Glutamatergic neuron (in vitro differentiated cells): Measurements from ENCODE around the gene LEF1. TPM values are rescaled to one million over a fixed set of nuclear protein-coding genes. Genes with fewer than 3 reads are reported as not detected.

Experiments
- DNase-seq: peaks from one replicate; pipeline ENCODE4 v3.0.0; 2022
- H3K27ac Mint-ChIP-seq: one replicate; pipeline ENCODE4 v1.8.0; 2020; ENCODE audit warnings: mild to moderate bottlenecking, mixed read lengths, inconsistent platforms; ENCODE audit not compliant: unreplicated experiment
- H3K27me3 Mint-ChIP-seq: one replicate; pipeline ENCODE4 v1.8.0; 2020; ENCODE audit warnings: mild to moderate bottlenecking, moderate library complexity, mixed read lengths, inconsistent platforms; ENCODE audit not compliant: unreplicated experiment
- H3K36me3 Mint-ChIP-seq: one replicate; pipeline ENCODE4 v1.8.0; 2020; ENCODE audit warnings: mild to moderate bottlenecking, mixed read lengths, inconsistent platforms; ENCODE audit not compliant: unreplicated experiment
- H3K4me1 Mint-ChIP-seq: one replicate; pipeline ENCODE4 v1.8.0; 2020; ENCODE audit warnings: mild to moderate bottlenecking, low read depth, mixed read lengths, inconsistent platforms; ENCODE audit not compliant: unreplicated experiment
- H3K4me3 Mint-ChIP-seq: one replicate; pipeline ENCODE4 v1.8.0; 2020; ENCODE audit warnings: mild to moderate bottlenecking, mixed read lengths, inconsistent platforms; ENCODE audit not compliant: unreplicated experiment
- H3K9me3 Mint-ChIP-seq: one replicate; pipeline ENCODE4 v1.8.0; 2020; ENCODE audit warnings: mild to moderate bottlenecking, moderate library complexity, mixed read lengths, inconsistent platforms; ENCODE audit not compliant: unreplicated experiment
- total RNA-seq: library from RNA; stranded (reverse); fragmentation: NEBNext Ultra II Directional; extraction: Animal tissue kit (Norgen Biotek cat#: 25700); gene quantifications from one replicate; pipeline ENCODE4 v1.2.1, GENCODE V29; 2021; ENCODE audit not compliant: unreplicated experiment
- TF ChIP-seq, protein P1 (sequence below): fragments of 200-600 bp; sonication (generic); IDR thresholded peaks from one replicate; pipeline ENCODE4 v1.5.0; 2021; ENCODE audit not compliant: partially characterized antibody, unreplicated experiment

The LEF1 gene
- total RNA-seq, 1 donor from 2014 or later: 0.98 TPM

DNA sequence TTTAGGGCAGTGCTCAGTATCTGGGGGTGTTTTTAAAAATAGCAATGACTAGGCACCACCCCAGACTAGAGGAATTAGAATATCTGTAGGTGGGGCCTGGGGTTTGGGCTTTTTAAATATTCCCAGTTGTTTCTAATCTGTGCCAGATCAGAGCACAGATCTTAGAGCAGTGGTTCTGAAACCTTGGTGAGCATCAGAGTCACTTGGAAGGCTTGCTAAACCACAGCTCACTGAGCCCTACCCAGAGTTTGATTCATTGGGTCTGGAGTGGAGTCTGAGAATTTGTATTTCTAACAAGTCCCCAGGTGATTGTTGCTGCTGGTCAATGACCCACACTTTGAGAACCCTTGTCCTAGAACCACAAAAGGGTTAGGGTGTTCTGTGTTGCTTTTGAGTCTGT lies 162.4 kb downstream of the LEF1 start:
- H3K4me3 Mint-ChIP-seq: no peak overlapping the region
- peaks cover 2% of the 10 kb centered on the region for H3K27me3 Mint-ChIP-seq
- peaks cover 15% of the 10 kb centered on the region for H3K36me3 Mint-ChIP-seq
- no peak overlapping the region for H3K27ac Mint-ChIP-seq
- no peaks in the 10 kb centered on the region for H3K4me1 Mint-ChIP-seq
- no peaks in the 10 kb centered on the region for H3K9me3 Mint-ChIP-seq
- TF ChIP-seq, protein P1, sequence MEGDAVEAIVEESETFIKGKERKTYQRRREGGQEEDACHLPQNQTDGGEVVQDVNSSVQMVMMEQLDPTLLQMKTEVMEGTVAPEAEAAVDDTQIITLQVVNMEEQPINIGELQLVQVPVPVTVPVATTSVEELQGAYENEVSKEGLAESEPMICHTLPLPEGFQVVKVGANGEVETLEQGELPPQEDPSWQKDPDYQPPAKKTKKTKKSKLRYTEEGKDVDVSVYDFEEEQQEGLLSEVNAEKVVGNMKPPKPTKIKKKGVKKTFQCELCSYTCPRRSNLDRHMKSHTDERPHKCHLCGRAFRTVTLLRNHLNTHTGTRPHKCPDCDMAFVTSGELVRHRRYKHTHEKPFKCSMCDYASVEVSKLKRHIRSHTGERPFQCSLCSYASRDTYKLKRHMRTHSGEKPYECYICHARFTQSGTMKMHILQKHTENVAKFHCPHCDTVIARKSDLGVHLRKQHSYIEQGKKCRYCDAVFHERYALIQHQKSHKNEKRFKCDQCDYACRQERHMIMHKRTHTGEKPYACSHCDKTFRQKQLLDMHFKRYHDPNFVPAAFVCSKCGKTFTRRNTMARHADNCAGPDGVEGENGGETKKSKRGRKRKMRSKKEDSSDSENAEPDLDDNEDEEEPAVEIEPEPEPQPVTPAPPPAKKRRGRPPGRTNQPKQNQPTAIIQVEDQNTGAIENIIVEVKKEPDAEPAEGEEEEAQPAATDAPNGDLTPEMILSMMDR: no peak
- no peak for DNase-seq

DNA sequence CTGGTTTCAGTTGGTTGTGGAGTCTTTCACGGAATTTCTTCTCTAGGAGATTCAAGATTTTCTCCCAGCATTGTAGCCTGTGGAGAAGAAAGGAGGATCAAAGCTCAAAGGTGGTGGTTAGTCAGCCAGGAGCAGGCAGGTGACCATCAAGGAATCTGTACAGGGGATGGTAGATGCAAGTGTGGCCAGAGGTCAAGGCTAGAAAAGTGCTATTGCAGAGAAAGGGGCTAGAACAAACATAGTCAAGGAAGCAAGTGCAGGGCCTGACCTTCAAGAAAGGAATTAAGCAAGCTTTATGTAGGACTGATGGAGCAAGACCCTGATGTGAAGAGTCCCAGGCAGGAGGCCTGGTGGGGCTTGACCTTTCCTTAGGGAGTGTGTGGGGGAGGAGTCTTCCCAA lies 162.9 kb downstream of the LEF1 start:
- H3K27me3 Mint-ChIP-seq: peaks cover 2% of the 10 kb centered on the region
- H3K4me1 Mint-ChIP-seq: no peaks in the 10 kb centered on the region
- H3K27ac Mint-ChIP-seq: no peak overlapping the region
- no peak overlapping the region for H3K4me3 Mint-ChIP-seq
- no peak for DNase-seq
- TF ChIP-seq, protein P1: no peak
- H3K36me3 Mint-ChIP-seq: peaks cover 12% of the 10 kb centered on the region
- no peaks in the 10 kb centered on the region for H3K9me3 Mint-ChIP-seq

GRCh38 chr4:108004646-108005045 lies 164.1 kb downstream of the LEF1 start:
- DNase-seq: no peak
- no peak overlapping the region for H3K4me3 Mint-ChIP-seq
- H3K27me3 Mint-ChIP-seq: peaks cover 2% of the 10 kb centered on the region
- H3K27ac Mint-ChIP-seq: no peak overlapping the region
- peaks cover 12% of the 10 kb centered on the region for H3K36me3 Mint-ChIP-seq
- H3K9me3 Mint-ChIP-seq: no peaks in the 10 kb centered on the region
- TF ChIP-seq, protein P1: no peak
- no peaks in the 10 kb centered on the region for H3K4me1 Mint-ChIP-seq

DNA sequence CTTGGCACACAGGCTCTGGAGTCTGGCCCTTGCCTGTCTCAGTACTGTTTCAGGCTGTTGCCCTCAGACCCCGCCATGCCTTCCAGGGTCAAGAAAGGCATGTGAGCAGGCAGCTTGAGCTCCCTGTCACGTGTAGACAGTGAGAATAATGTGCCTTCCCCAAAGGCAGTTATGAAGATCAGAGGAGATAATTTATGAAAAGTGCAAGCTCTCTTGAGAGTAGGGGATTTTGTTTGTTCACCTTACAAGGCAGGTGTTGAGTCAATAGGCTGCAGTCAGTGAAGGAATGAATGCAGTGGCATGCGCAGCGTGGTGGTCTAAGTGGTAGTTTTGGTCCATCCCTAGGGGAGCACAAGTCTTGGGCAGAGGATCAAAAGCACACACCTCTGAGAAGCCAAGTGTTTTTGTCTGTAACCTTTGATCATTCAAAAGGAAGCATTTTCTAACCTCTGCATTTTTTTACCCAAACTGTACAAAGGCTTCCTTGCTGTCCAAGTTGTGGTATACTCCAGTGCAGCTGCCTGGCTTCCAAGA lies 164.7 kb downstream of the LEF1 start:
- peaks cover 12% of the 10 kb centered on the region for H3K36me3 Mint-ChIP-seq
- no peak overlapping the region for H3K27ac Mint-ChIP-seq

GRCh38 chr4:108001540-108002135 lies 167.1 kb downstream of the LEF1 start:
- TF ChIP-seq, protein P1: no peak
- no peak for DNase-seq
- Mint-ChIP-seq H3K4me1 (no peaks in the 10 kb centered on the region), H3K36me3 (peaks cover 5% of the 10 kb centered on the region), H3K4me3 (no peak overlapping the region), H3K27me3 (peaks cover 2% of the 10 kb centered on the region), H3K27ac (no peak overlapping the region), H3K9me3 (no peaks in the 10 kb centered on the region)

More for the DNA sequence above, 164.7 kb downstream of the LEF1 start:
- Mint-ChIP-seq H3K4me3 (no peak overlapping the region), H3K27me3 (peaks cover 2% of the 10 kb centered on the region), H3K9me3 (no peaks in the 10 kb centered on the region), H3K4me1 (no peaks in the 10 kb centered on the region)
- TF ChIP-seq, protein P1: no peak
- DNase-seq: no peak
